ENCODE measurements around the gene FAM107B. TPM values are rescaled to one million over a fixed set of nuclear protein-coding genes. Genes with fewer than 3 reads are reported as not detected.
A peak's percentile ranks its signal among the peaks of the same experiment; 100 is the strongest.

The FAM107B gene
- total and polyA plus RNA-seq, 2 of the 13 experiments (the other 11 are each of a cell fraction or from before 2014, with no cell fraction given), result 15.7 to 24.8 TPM

GRCh38 chr10:14773551-14774213 is 1.0 kb downstream of the FAM107B start (continued):
- TF ChIP-seq ZNF234 (CRISPR knock-in tag; conservative IDR thresholded peaks at IDR 0.05), result no peak
- TF ChIP-seq PHF5A (CRISPR knock-in tag; IDR thresholded peaks at IDR 0.05; ENCODE audit: low read depth, unreplicated experiment), result no peak
- no peak for TF ChIP-seq IKZF1 (IDR thresholded peaks at IDR 0.05)
- no peak for TF ChIP-seq ARNT (IDR thresholded peaks at IDR 0.05)
- no peak for TF ChIP-seq BRCA1 (CRISPR knock-in tag; IDR thresholded peaks at IDR 0.05)
- no peak for TF ChIP-seq ZNF484 (CRISPR knock-in tag; IDR thresholded peaks at IDR 0.05; ENCODE audit: borderline replicate concordance, low read depth)
- no peak for TF ChIP-seq ZNF562 (CRISPR knock-in tag; IDR thresholded peaks at IDR 0.05; ENCODE audit: borderline replicate concordance)
- no peak for TF ChIP-seq BORCS8-MEF2B (CRISPR knock-in tag; IDR thresholded peaks at IDR 0.05)

- BruUV-seq (replicated peaks), result no TSS peak
- no peak for FAIRE-seq
- Histone ChIP-seq H3K36me3 (replicated peaks in 1 of 2; ENCODE audit: control insufficient read depth in 1 of 2, insufficient read depth in 2 of 2, low read length in 2 of 2) (no peaks in the 10 kb centered on the region), H3K9me3 (ENCODE audit: low read length) (no peaks in the 10 kb centered on the region), H3K79me2 (ENCODE audit: insufficient read depth, low read length) (no peaks in the 10 kb centered on the region), H3K27me3 (ENCODE audit: control insufficient read depth in 1 of 2, insufficient read depth in 2 of 2, low read length in 2 of 2) (peaks cover 0 to 28% of the 10 kb centered on the region in 2 experiments; a peak in 3 of 5 replicates), H3K9ac (ENCODE audit: insufficient read depth, low read depth, low read length) (no peak overlapping the region), H3K4me3 (replicated peaks in 1 of 3; ENCODE audit: insufficient read depth in 1 of 3, low read depth in 2 of 3, low read length in 3 of 3) (no peak overlapping the region), H2AFZ (ENCODE audit: low read length) (no peak overlapping the region), H3K27ac (ENCODE audit: extremely low read length, insufficient read depth, low read length) (no peak overlapping the region), H4K20me1 (ENCODE audit: insufficient read depth, low read length) (no peaks in the 10 kb centered on the region), H3K4me2 (ENCODE audit: low read depth, low read length) (no peak overlapping the region), H3K4me1 (ENCODE audit: insufficient read depth, low read length) (no peaks in the 10 kb centered on the region)
- TF ChIP-seq HNRNPUL1 (IDR thresholded peaks at IDR 0.05; ENCODE audit: low read depth, low read length) (no peak), CEBPB (IDR thresholded peaks at IDR 0.05; ENCODE audit: borderline replicate concordance, low read depth, low read length) (peak; percentile 23; the same call in 1 of the 2 replicates), ATRX (CRISPR knock-in tag; IDR thresholded peaks at IDR 0.05; ENCODE audit: borderline replicate concordance) (no peak), ZXDC (CRISPR knock-in tag; IDR thresholded peaks at IDR 0.05) (no peak)
- no peak for DNase-seq (ENCODE audit: low spot score)
- no peak for ATAC-seq
- CTCF ChIA-PET (ENCODE audit: low intra/inter-chr PET ratio, low total read pairs), result no interaction called here
- 19% methylated on average over 7 of the region's 7 CpGs for WGBS (ENCODE audit: low lambda C conversion rate)
- in situ Hi-C loops (cut with HindIII; ENCODE audit: extremely low pct_ligation_motif_present, low pct_unique_long_range_greater_than_20kb) (no loop called here), intact Hi-C loops (cut with micrococcal nuclease; ENCODE audit: unreplicated experiment) (no loop called here)
- POLR2A ChIA-PET, result no interaction called here
Observed at GRCh38 chr10:14772399-14772798, 2.3 kb downstream of the FAM107B start.
